ENCODE results near the gene TMSB15B. TPM values are rescaled to one million over a fixed set of nuclear protein-coding genes. Genes with fewer than 3 reads are reported as not detected.
"Not testable (repeated sequence)": the region's sequence is repeated elsewhere in the genome, so short reads cannot be mapped to it uniquely, and the experiment has no call there.

TMSB15B gene
- total RNA-seq (2014; rRNA removed; shearing (Covaris generic)), result 7.8 and 19.9 TPM in 2 replicates

GRCh38 chrX:103962411-103963278, at the start of gene TMSB15B:
TMSB15B (plus strand) TSS chrX:103962627.
- not testable (repeated sequence) for DNase-seq (ENCODE audit: low read depth)

- DNase-seq (ENCODE audit: low read depth), result peak; percentile 0
These were observed 48.9 kb upstream of the TMSB15B start for GRCh38 chrX:103913356-103914020.

GRCh38 chrX:103918050-103918449, 44.4 kb upstream of the TMSB15B start:
- peak; percentile 50 for DNase-seq (ENCODE audit: low read depth)

- DNase-seq (ENCODE audit: low read depth), result peak; percentile 61
These were observed 43.7 kb upstream of the TMSB15B start for GRCh38 chrX:103918571-103919269.

- peak; percentile 27 for DNase-seq (ENCODE audit: low read depth)
These were observed 43.2 kb upstream of the TMSB15B start for GRCh38 chrX:103919270-103919637.

- not testable (repeated sequence) for DNase-seq (ENCODE audit: low read depth)
These were observed 41.9 kb upstream of the TMSB15B start for GRCh38 chrX:103920515-103920914.

- DNase-seq (ENCODE audit: low read depth), result no peak
These were observed 35.4 kb upstream of the TMSB15B start for GRCh38 chrX:103927030-103927429.

GRCh38 chrX:103927633-103928032, 34.8 kb upstream of the TMSB15B start:
- no peak for DNase-seq (ENCODE audit: low read depth)

- no peak for DNase-seq (ENCODE audit: low read depth)
These were observed 30.3 kb upstream of the TMSB15B start for GRCh38 chrX:103932133-103932532.

- not testable (repeated sequence) for DNase-seq (ENCODE audit: low read depth)
These were observed 22.2 kb upstream of the TMSB15B start for GRCh38 chrX:103940257-103940656.

GRCh38 chrX:103941201-103941975, 21.0 kb upstream of the TMSB15B start:
- DNase-seq (ENCODE audit: low read depth), result peak; percentile 8

GRCh38 chrX:103949506-103949905, 12.9 kb upstream of the TMSB15B start:
- DNase-seq (ENCODE audit: low read depth), result no peak

GRCh38 chrX:103953353-103953752, 9.1 kb upstream of the TMSB15B start:
- DNase-seq (ENCODE audit: low read depth), result no peak

- DNase-seq (ENCODE audit: low read depth), result no peak
These were observed 8.2 kb upstream of the TMSB15B start for GRCh38 chrX:103954259-103954658.

GRCh38 chrX:103960599-103960998, 1.8 kb upstream of the TMSB15B start:
- not testable (repeated sequence) for DNase-seq (ENCODE audit: low read depth)

- not testable (repeated sequence) for DNase-seq (ENCODE audit: low read depth)
These were observed 21.1 kb downstream of the TMSB15B start for GRCh38 chrX:103983508-103983907.

- no peak for DNase-seq (ENCODE audit: low read depth)
These were observed 36.8 kb downstream of the TMSB15B start for GRCh38 chrX:103999234-103999633.

GRCh38 chrX:104008831-104009230, 46.4 kb downstream of the TMSB15B start:
- DNase-seq (ENCODE audit: low read depth), result no peak

GRCh38 chrX:104013158-104013557, 50.7 kb downstream of the TMSB15B start:
- no peak for DNase-seq (ENCODE audit: low read depth)

GRCh38 chrX:104013606-104014005, 51.2 kb downstream of the TMSB15B start, which contains the start of gene H2BW1:
H2BW1 (minus strand) TSS chrX:104013708; CDS start chrX:104013576, 132 bp downstream.
- no peak for DNase-seq (ENCODE audit: low read depth)

GRCh38 chrX:104015576-104015975, 53.1 kb downstream of the TMSB15B start:
- DNase-seq (ENCODE audit: low read depth), result not testable (repeated sequence)

Data from RPMI7951 (cell line).